IMR-90 (cell line): ENCODE measurements around the gene LAG3. TPM values are rescaled to one million over a fixed set of nuclear protein-coding genes. Genes with fewer than 3 reads are reported as not detected.
A peak's percentile ranks its signal among the peaks of the same experiment; 100 is the strongest.

Experiments
- ATAC-seq: fragments of 200-7000 bp; cut with Tn5 transposase; 2 replicates; pipeline ENCODE4 v1.9.1; 2020; ENCODE audit warnings: low read depth, mild to moderate bottlenecking, moderate library complexity
- BruUV-seq: library from RNA; stranded (reverse); fragments of 400-500 nt; replicated peaks from 2 replicates; lab custom pipeline; 2021; lab: Mats Ljungman, UMichigan
- CTCF ChIA-PET: fragments of 300-600 bp; formaldehyde crosslinking; extraction: SDS; loops from one replicate; lab custom pipeline; 2021; ENCODE audit warnings: antibody characterized with exemption; lab: Yijun Ruan, JAX
- POLR2A ChIA-PET: fragments of 300-600 bp; sonication (Branson Sonifier 250); formaldehyde crosslinking; loops from one replicate; lab custom pipeline; 2022; ENCODE audit warnings: antibody characterized with exemption; ENCODE audit not compliant: unreplicated experiment; lab: Charles Lee
- DNase-seq: peaks from one replicate; pipeline ENCODE4 v3.0.0; 2013
- H2AFZ ChIP-seq: replicated peaks from 2 replicates; pipeline ENCODE3; 2013; ENCODE audit warnings: low read length, mild to moderate bottlenecking; ENCODE audit not compliant: poor library complexity
- H2AK5ac ChIP-seq: 2 replicates; pipeline ENCODE4 v1.6.1; 2013; ENCODE audit warnings: low read depth, low read length, inconsistent platforms
- H2AK9ac ChIP-seq: replicated peaks from 2 replicates; pipeline ENCODE3; 2013; ENCODE audit warnings: mild to moderate bottlenecking, low read depth, low read length, moderate library complexity; ENCODE audit not compliant: poor library complexity
- H2BK120ac ChIP-seq: 2 replicates; pipeline ENCODE4 v1.6.1; 2013; ENCODE audit warnings: low read depth, low read length, inconsistent platforms
- H2BK15ac ChIP-seq: 3 replicates; pipeline ENCODE4 v1.6.1; 2013; ENCODE audit warnings: low read depth, low read length, inconsistent platforms
- H2BK20ac ChIP-seq: 2 replicates; pipeline ENCODE4 v1.6.1; 2013; ENCODE audit warnings: low read depth, mild to moderate bottlenecking, inconsistent platforms, low read length, moderate library complexity
- H2BK5ac ChIP-seq: 2 replicates; pipeline ENCODE4 v1.6.1; 2013; ENCODE audit warnings: mild to moderate bottlenecking, low read depth, low read length, inconsistent platforms; ENCODE audit not compliant: poor library complexity, severe bottlenecking
- H3K14ac ChIP-seq: replicated peaks from 2 replicates; pipeline ENCODE4 v1.6.1; 2013; ENCODE audit warnings: low read depth, low read length, inconsistent platforms
- H3K18ac ChIP-seq: 2 replicates; pipeline ENCODE4 v1.6.1; 2013; ENCODE audit warnings: low read depth, low read length, control low read depth
- H3K23ac ChIP-seq: 2 replicates; pipeline ENCODE4 v1.6.1; 2013; ENCODE audit warnings: low read depth, low read length, inconsistent platforms
- H3K27ac ChIP-seq: 2 replicates; pipeline ENCODE4 v1.5.1; 2013; ENCODE audit warnings: mild to moderate bottlenecking, control low read depth, low read length; ENCODE audit not compliant: insufficient read depth
- H3K27me3 ChIP-seq: 2 replicates; pipeline ENCODE4 v1.6.1; 2013; ENCODE audit warnings: low read length; ENCODE audit not compliant: control insufficient read depth, insufficient read depth
- H3K36me3 ChIP-seq: 2 replicates; pipeline ENCODE4 v1.6.1; 2013; ENCODE audit warnings: low read length, mixed read lengths; ENCODE audit not compliant: control insufficient read depth, insufficient read depth
- H3K4ac ChIP-seq: 2 replicates; pipeline ENCODE4 v1.6.1; 2013; ENCODE audit warnings: low read depth, low read length, inconsistent platforms
- H3K4me1 ChIP-seq: 2 replicates; pipeline ENCODE4 v1.6.1; 2013; ENCODE audit warnings: low read length, mixed read lengths; ENCODE audit not compliant: control insufficient read depth, insufficient read depth
- H3K4me2 ChIP-seq: 2 replicates; pipeline ENCODE4 v1.6.1; 2013; ENCODE audit warnings: low read depth, mild to moderate bottlenecking, control low read depth, low read length, moderate library complexity
- H3K4me3 ChIP-seq: 2 replicates; pipeline ENCODE4 v1.5.1; 2013; ENCODE audit warnings: low read depth, mild to moderate bottlenecking, control low read depth, low read length, moderate library complexity; ENCODE audit not compliant: insufficient read depth
- H3K56ac ChIP-seq: 2 replicates; pipeline ENCODE4 v1.6.1; 2013; ENCODE audit warnings: low read length, inconsistent platforms; ENCODE audit not compliant: insufficient read depth; ENCODE audit errors: extremely low read depth
- H3K79me1 ChIP-seq, 2 experiments: 2 replicates each; pipeline ENCODE4 v1.6.1; 2013; ENCODE audit warnings: low read length in 2 of 2, inconsistent platforms in 1 of 2, low read depth in 1 of 2
- H3K9ac ChIP-seq: 2 replicates; pipeline ENCODE4 v1.6.1; 2013; ENCODE audit warnings: low read depth, low read length, control low read depth
- H3K9me1 ChIP-seq: 2 replicates; pipeline ENCODE4 v1.6.1; 2013; ENCODE audit warnings: low read length, inconsistent platforms; ENCODE audit not compliant: insufficient read depth
- H3K9me3 ChIP-seq: 2 replicates; pipeline ENCODE4 v1.6.1; 2013; ENCODE audit warnings: low read length; ENCODE audit not compliant: control insufficient read depth, insufficient read depth
- H4K20me1 ChIP-seq: 2 replicates; pipeline ENCODE4 v1.6.1; 2013; ENCODE audit warnings: low read length, inconsistent platforms; ENCODE audit not compliant: insufficient read depth
- H4K5ac ChIP-seq: 2 replicates; pipeline ENCODE4 v1.6.1; 2013; ENCODE audit warnings: mild to moderate bottlenecking, low read depth, low read length, control low read depth
- H4K8ac ChIP-seq, 2 experiments: 2 replicates each; pipeline ENCODE4 v1.6.1; 2013; ENCODE audit warnings: low read depth in 2 of 2, low read length in 2 of 2, control low read depth in 1 of 2, inconsistent platforms in 1 of 2
- H4K91ac ChIP-seq: 2 replicates; pipeline ENCODE4 v1.6.1; 2013; ENCODE audit warnings: low read depth, low read length, inconsistent platforms; ENCODE audit not compliant: insufficient read depth
- BHLHE40 ChIP-seq: fragments of 150-350 bp; IDR thresholded peaks from 2 replicates; pipeline ENCODE4 v1.6.1; 2016; ENCODE audit warnings: mild to moderate bottlenecking, low read depth, low read length
- CEBPB ChIP-seq: IDR thresholded peaks from 2 replicates; pipeline ENCODE4 v1.6.1; 2012; ENCODE audit warnings: low read depth, low read length, improper control_type of control experiment
- CHD1 ChIP-seq: IDR thresholded peaks from 2 replicates; pipeline ENCODE4 v1.6.1; 2012; ENCODE audit warnings: low read depth, low read length, improper control_type of control experiment
- FOS ChIP-seq: fragments of 150-350 bp; IDR thresholded peaks from 2 replicates; pipeline ENCODE4 v1.6.1; 2016; ENCODE audit warnings: low read depth, low read length
- MAFK ChIP-seq: IDR thresholded peaks from 2 replicates; pipeline ENCODE4 v1.6.1; 2012; ENCODE audit warnings: low read depth, low read length, improper control_type of control experiment
- MAZ ChIP-seq: IDR thresholded peaks from 2 replicates; pipeline ENCODE4 v1.6.1; 2012; ENCODE audit warnings: low read depth, mild to moderate bottlenecking, low read length, improper control_type of control experiment, moderate library complexity, borderline replicate concordance
- MXI1 ChIP-seq: IDR thresholded peaks from 2 replicates; pipeline ENCODE4 v1.6.1; 2012; ENCODE audit warnings: low read depth, mild to moderate bottlenecking, low read length, moderate library complexity, borderline replicate concordance
- RCOR1 ChIP-seq: IDR thresholded peaks from 2 replicates; pipeline ENCODE4 v1.6.1; 2012; ENCODE audit warnings: mild to moderate bottlenecking, low read length, improper control_type of control experiment; ENCODE audit not compliant: insufficient replicate concordance
- RFX5 ChIP-seq: IDR thresholded peaks from 2 replicates; pipeline ENCODE4 v1.8.0; 2012; ENCODE audit warnings: low read depth, mild to moderate bottlenecking, low read length, moderate library complexity
- SMC3 ChIP-seq: fragments of 150-350 bp; IDR thresholded peaks from 2 replicates; pipeline ENCODE4 v1.6.1; 2016; ENCODE audit warnings: low read depth, mild to moderate bottlenecking, antibody characterized with exemption, low read length, moderate library complexity
- WGBS, 2 experiments: methylation state at CpG; one replicate each; pipeline versions ENCODE4 v1.1.5 to v1.1.7; 2013; ENCODE audit warnings: missing lambda C conversion rate in 2 of 2; ENCODE audit not compliant: insufficient read length in 1 of 2; ENCODE audit errors: extremely low coverage in 2 of 2; 5-methylcytosine and 5-hydroxymethylcytosine counted together
- dilution Hi-C: fragments of 300-500 bp; cut with HindIII; formaldehyde crosslinking; loops from one replicate; pipeline ENCODE4 v1.14.3; 2018; ENCODE audit warnings: low sequenced_read_pairs; ENCODE audit not compliant: unreplicated experiment
- in situ Hi-C: fragments of 300-500 bp; cut with MboI; formaldehyde crosslinking; loops from 3 replicates; pipeline ENCODE4 v1.14.3; 2019; ENCODE audit warnings: low sequenced_read_pairs, inconsistent platforms, mixed read lengths
- intact Hi-C: fragments of 100-400 bp; cut with micrococcal nuclease; formaldehyde crosslinking; loops from 2 replicates; pipeline ENCODE4 v1.10.0; 2022
- polyA plus RNA-seq, 3 experiments: library from polyadenylated mRNA; depleted of rRNA; stranded (reverse); fragments of >200 nt; gene quantifications; 2 replicates each; pipeline ENCODE4 v1.2.3, GENCODE V29; 2012; ENCODE audit warnings: low replicate concordance in 1 of 3
- total RNA-seq: library from RNA; depleted of rRNA; stranded (reverse); fragments of >200 nt; gene quantifications from 2 replicates; pipeline ENCODE4 v1.2.3, GENCODE V29; 2012
- TF ChIP-seq, protein P1 (sequence below): fragments of 150-350 bp; IDR thresholded peaks from 2 replicates; pipeline ENCODE4 v1.6.1; 2016; ENCODE audit warnings: low read depth, mild to moderate bottlenecking, low read length, moderate library complexity, borderline replicate concordance

LAG3 gene
- total and polyA plus RNA-seq, 2 of the 4 experiments (the other 2 are of a cell fraction) = 0.41 TPM; not detected in 1

DNA sequence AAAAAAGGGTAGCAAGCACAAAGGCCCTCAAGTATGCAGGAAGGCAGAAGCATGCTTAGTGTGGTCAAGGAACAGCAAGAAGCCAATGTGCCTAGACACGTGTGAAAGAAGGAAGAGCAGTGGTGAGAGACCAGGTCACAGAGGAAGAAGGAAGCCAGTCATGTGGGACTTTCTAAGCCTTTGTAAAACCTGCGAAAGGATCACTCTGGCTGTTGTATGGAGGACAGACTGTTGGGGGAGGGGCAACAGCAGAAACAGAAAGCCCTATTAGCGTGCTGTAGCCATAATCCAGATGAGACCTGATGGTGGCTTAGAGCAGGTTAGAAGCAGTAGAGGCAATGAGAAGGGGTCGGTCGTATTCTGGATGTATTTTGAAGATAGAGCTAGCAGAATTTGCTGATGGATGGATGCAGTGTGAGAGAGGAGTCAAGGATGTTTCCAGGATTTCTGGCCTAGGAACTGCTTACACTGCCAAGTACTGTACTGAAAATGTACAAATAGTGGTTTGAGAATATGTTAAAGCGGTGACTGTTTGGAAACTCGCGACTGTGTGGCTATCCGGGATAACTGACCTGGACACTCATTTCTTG is 13.7 kb upstream of the LAG3 start (continued):
- no peak for TF ChIP-seq RCOR1

DNA sequence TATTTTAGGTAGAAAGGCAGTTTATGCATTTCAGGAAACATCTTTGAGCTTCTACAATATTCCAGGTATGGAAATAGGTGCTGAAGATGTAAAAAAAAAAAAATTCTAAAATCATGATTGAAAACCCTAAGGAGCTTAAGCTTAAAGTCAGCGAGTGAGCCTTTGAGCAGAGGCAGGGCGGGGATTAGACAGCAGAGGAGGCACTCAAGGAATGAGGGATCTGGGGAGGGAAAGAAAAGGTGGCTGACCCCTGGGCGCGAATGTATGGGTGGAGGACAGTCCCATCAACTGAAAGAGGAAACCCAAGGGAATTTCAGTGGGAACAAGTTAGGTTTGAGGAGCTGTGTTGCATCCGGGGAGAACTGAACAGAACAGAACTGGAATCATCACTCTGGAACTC is 12.6 kb upstream of the LAG3 start:
- Histone ChIP-seq H2BK5ac (no peak overlapping the region), H3K23ac (no peak overlapping the region), H2BK20ac (no peak overlapping the region), H2AK5ac (no peak overlapping the region), H2BK15ac (no peak overlapping the region), H3K9me1 (peaks cover 13% of the 10 kb centered on the region), H3K18ac (no peak overlapping the region), H2AFZ (peak overlapping the region; percentile 8), H3K9me3 (no peaks in the 10 kb centered on the region), H4K5ac (no peak overlapping the region), H3K79me1 (peaks cover 11 to 16% of the 10 kb centered on the region in 2 experiments; a peak in 2 of 4 replicates), H4K8ac (no peak overlapping the region), H3K4me2 (no peak overlapping the region), H3K56ac (no peak overlapping the region), H4K91ac (no peak overlapping the region), H3K4me1 (peaks cover 2% of the 10 kb centered on the region; the same call in 1 of the 2 replicates), H3K14ac (no peak overlapping the region), H2AK9ac (peak overlapping the region; percentile 10), H4K20me1 (no peaks in the 10 kb centered on the region), H3K27ac (no peak overlapping the region), H3K4me3 (no peak overlapping the region), H3K36me3 (no peaks in the 10 kb centered on the region), H3K4ac (no peak overlapping the region), H3K9ac (no peak overlapping the region), H3K27me3 (no peaks in the 10 kb centered on the region), H2BK120ac (no peak overlapping the region)
- intact Hi-C loops (loop anchor here (10.0 kb wide), 1 partner anchor 145 kb away; no protein-coding TSS in a partner anchor), dilution Hi-C loops (no loop called here), in situ Hi-C loops (no loop called here)
- DNase-seq = no peak
- ChIA-PET POLR2A (interaction anchor here (0.6 kb wide), 1 partner anchor 29 kb away, joined by 3 read pairs; no protein-coding TSS in a partner anchor), CTCF (no interaction called here)
- BruUV-seq = no TSS peak
- TF ChIP-seq, protein P1, sequence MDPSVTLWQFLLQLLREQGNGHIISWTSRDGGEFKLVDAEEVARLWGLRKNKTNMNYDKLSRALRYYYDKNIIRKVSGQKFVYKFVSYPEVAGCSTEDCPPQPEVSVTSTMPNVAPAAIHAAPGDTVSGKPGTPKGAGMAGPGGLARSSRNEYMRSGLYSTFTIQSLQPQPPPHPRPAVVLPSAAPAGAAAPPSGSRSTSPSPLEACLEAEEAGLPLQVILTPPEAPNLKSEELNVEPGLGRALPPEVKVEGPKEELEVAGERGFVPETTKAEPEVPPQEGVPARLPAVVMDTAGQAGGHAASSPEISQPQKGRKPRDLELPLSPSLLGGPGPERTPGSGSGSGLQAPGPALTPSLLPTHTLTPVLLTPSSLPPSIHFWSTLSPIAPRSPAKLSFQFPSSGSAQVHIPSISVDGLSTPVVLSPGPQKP = no peak
- TF ChIP-seq SMC3 = no peak
- TF ChIP-seq RCOR1 = no peak
- no peak for TF ChIP-seq CHD1
- no peak for TF ChIP-seq RFX5
- TF ChIP-seq BHLHE40 = no peak
- no peak for TF ChIP-seq CEBPB
- no peak for TF ChIP-seq MAZ
- no peak for TF ChIP-seq MXI1
- TF ChIP-seq FOS = no peak
- TF ChIP-seq MAFK = no peak
- no peak for ATAC-seq
- WGBS, 2 experiments = 60% methylated on average over 3 of the region's 5 CpGs; no CpG with 5 or more reads in 1 of the 2 experiments
